ENCODE measurements around the gene SLC38A1. TPM values are rescaled to one million over a fixed set of nuclear protein-coding genes. Genes with fewer than 3 reads are reported as not detected.

The SLC38A1 gene
- polyA plus RNA-seq, 6 donors from 2014 or later, result 282 to 432 (median 343) TPM

DNA sequence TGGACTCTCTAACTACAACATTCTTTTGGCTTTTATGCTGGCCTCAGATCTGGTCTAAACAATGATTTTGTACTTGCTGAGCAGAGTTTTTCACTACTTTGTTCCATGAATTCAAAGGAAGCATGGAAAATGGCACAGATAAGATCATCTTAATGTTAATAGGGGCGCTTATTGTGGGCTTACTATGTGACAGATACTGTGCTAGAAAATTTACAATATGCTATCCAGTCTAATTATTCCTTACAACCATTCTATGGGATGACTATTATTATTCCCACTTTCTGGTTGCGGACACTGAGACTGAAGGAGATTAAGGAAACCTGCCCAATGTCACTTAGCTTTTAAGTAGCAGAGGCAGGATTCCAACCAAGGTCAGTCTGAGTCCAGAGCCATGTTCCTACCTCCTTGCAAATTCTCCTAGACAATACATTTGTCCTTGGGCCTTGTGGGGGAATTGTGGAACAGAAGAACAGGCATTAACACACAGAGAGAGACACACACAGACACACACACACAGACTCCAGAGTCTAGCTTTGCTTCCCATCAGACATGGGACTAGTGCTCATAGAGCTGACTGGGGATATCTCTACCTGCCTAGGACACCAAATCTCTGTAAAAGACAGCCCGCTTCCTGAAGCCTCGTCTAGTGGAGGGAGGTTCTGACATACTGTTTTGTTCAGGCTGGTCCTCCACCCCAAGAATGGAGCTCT, 107.7 kb downstream of the SLC38A1 start:
- Mint-ChIP-seq H3K4me3 (no peak overlapping the region), H3K4me1 (peaks cover 6 to 46% (median 34%) of the 10 kb centered on the region in 3 donors), H3K27me3 (no peaks in the 10 kb centered on the region), H3K9me3 (peaks cover 4 to 12% (median 10%) of the 10 kb centered on the region in 7 donors), H3K36me3 (peaks cover 2 to 12% of the 10 kb centered on the region in 2 donors), H3K27ac (peak overlapping the region in 1 of 6 donors; percentile 0)
- DNase-seq, result no peak
- no peak for ATAC-seq (ENCODE audit: low read depth in 2 of 2)

DNA sequence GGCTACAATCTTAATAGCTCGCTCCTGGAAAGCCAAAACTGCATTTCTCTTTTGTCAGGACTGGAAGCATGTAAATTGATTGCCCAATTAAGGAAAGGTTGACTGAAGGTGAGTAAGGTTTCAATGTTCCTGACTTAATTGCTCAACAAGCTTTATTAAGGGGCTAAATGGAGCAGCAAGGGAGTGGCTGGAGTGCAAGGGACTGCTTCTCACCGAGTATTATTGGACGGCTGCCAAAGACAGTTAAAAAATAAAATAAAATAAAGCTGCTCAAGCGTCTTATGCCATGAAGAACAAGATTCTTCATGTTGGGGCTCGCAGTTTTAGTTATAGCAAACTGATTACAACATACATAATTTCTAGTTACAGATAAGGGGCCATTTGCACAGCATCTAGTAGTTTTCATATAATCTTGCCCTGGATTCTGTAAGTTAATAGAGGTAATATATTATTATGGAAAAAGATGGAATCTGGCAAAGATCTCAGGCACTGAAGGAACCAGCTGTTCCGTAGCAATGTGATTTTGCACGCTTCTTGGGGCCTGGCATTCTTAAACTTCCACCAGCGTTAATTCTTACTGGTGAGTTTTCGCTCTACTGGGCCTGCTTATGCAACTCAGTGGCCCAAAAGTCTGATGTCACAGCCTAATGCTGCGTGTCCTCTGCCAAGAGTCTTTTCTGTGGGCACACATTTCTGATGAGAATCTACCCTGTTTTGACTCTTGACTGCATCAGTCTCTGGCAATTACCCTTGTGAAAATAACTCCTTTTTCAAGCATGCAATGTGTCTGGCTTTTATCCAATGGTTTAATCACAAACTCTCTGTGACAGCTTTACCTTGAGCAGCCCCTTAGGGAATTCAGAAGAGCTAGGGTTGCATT, 108.5 kb downstream of the SLC38A1 start:
- DNase-seq, result no peak
- Mint-ChIP-seq H3K27me3 (no peaks in the 10 kb centered on the region), H3K4me3 (peak overlapping the region in 3 of 8 donors; percentile 22 to 53 (median 51)), H3K27ac (peak overlapping the region in 5 of 6 donors; percentile 11 to 82 (median 34)), H3K9me3 (peaks cover 4 to 16% (median 13%) of the 10 kb centered on the region in 7 donors), H3K4me1 (peaks cover 6 to 46% (median 34%) of the 10 kb centered on the region in 3 donors), H3K36me3 (peaks cover 5 to 17% of the 10 kb centered on the region in 2 donors)
- ATAC-seq (ENCODE audit: low read depth in 2 of 2), result peak in 1 of 2 donors; percentile 58

DNA sequence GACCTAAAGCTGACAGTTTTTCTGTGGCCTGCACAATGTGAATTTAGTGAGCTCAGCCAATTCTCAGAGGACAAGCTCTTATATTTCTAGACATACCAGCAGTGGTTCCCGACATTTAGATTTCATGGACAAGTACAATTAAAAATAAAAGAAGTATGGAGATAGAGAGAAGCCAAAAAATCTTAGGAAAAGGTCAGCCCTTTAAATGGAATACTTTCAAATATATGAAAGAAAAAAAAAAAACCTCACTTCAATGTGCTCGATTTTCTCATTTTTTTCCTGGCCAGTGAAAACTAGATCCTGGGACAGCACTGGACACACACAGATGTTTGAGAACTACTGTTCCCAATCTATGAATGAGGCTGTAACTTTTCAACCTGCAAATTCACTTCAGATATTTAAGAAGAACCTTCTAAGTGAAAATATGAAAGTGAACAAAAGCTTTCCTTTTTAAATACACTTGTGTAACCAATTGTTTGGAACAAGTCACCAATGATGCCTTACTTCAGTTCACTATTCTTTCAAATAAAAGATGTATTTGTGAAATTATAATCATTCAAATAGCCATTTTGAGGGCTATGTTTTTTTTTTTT, 109.4 kb downstream of the SLC38A1 start:
- no peak for ATAC-seq (ENCODE audit: low read depth in 2 of 2)
- H3K9me3 Mint-ChIP-seq, result peaks cover 4 to 20% (median 13%) of the 10 kb centered on the region in 7 donors
- DNase-seq, result no peak
- peaks cover 5 to 17% of the 10 kb centered on the region in 2 donors for H3K36me3 Mint-ChIP-seq
- H3K4me1 Mint-ChIP-seq, result peaks cover 6 to 46% (median 34%) of the 10 kb centered on the region in 3 donors
- H3K27me3 Mint-ChIP-seq, result no peaks in the 10 kb centered on the region
- peak overlapping the region in 4 of 6 donors; percentile 36 to 66 (median 55) for H3K27ac Mint-ChIP-seq
- peak overlapping the region in 2 of 8 donors; percentile 22 to 65 for H3K4me3 Mint-ChIP-seq

DNA sequence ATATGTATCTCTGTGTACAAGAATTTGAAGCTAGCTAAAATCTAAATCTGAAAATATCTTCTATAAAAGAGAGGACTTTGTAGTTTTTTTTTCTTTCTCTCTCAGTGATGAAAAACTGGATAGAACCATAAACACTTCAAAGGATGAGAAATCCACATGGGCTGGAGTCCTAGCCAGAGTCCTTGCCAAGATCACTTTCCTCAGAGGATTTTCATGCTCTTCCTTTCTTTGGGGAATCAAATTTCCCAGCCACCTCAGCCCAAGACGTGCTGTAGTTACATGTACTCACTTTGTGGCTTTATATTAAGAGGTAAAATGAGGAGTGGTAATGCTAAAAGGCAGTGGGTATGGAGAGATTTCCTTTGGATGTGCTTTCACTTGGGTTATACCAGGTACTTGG, 110.3 kb downstream of the SLC38A1 start:
- Mint-ChIP-seq H3K4me3 (no peak overlapping the region), H3K27me3 (no peaks in the 10 kb centered on the region), H3K9me3 (peaks cover 4 to 20% (median 13%) of the 10 kb centered on the region in 7 donors), H3K4me1 (peaks cover 6 to 48% (median 34%) of the 10 kb centered on the region in 3 donors), H3K36me3 (peaks cover 5 to 17% of the 10 kb centered on the region in 2 donors), H3K27ac (peak overlapping the region in 1 of 6 donors; percentile 66)
- DNase-seq, result no peak
- no peak for ATAC-seq (ENCODE audit: low read depth in 2 of 2)

DNA sequence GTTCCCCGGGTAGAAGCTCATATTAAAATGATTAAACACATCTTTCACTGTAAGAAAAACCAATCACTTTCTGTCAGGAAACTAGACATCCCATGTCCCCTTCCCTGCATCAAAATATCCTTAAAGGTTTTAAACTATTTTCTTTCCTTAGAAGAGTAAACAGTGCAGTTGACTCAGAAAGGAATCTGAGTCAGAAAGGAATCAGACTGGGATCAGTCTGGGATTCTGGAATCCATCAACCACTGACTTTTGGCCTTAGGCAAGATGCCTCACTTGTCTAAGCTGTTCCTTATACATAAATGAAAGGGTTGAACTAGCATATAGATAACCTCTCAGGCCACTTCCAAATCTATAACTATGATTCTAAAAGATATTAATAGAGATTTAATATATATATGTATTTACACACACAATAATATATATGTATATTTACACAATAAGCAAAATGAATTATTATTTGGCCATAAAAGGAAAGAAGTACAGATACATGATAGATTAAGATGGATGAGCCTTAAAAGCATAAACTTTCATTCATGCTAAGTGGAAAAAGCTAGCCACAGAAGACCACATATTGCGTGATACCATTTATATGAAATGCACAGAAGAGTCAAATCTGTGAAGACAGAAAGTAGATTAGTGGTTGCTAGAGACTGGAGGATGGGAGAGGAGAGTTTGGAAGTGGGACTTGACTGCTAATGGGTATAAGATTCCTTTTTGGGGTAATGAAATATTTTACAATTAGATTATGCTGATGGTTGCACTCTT, 114.4 kb downstream of the SLC38A1 start:
- no peak for DNase-seq
- no peak overlapping the region for H3K4me3 Mint-ChIP-seq
- no peak for ATAC-seq (ENCODE audit: low read depth in 2 of 2)
- H3K9me3 Mint-ChIP-seq, result peaks cover 4 to 20% (median 11%) of the 10 kb centered on the region in 7 donors
- peaks cover 13 to 37% (median 32%) of the 10 kb centered on the region in 3 donors for H3K4me1 Mint-ChIP-seq
- peak overlapping the region in 2 of 6 donors; percentile 7 to 36 for H3K27ac Mint-ChIP-seq
- H3K36me3 Mint-ChIP-seq, result peaks cover 5 to 17% of the 10 kb centered on the region in 2 donors
- H3K27me3 Mint-ChIP-seq, result no peaks in the 10 kb centered on the region

DNA sequence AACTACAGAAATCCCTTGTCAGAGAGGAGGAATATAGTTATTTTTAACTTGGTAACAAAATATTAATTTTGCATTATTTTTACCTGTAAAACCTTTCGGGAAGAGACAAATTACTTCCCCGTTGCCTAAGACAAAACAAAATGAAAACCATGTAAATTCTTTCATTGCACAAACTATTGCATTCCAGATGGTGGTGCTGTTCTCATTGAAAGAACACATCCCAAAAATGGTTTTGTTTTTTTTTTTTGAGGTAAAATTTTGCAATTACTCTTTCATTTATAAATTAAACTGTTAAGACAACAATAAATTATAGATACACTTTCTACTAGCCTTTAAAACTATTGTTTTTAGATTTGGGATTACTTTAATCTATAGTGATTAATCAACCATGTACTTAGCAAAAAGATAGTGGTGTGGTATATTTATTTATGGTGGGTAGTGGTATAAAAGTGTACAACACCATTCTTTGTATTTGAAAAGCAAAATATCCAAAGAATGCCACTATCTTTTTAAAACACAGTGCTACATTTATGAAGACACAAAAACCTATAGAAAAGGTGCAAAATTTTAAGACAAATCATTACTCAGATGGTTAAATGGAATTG, 115.5 kb downstream of the SLC38A1 start:
- peaks cover 4 to 20% (median 11%) of the 10 kb centered on the region in 7 donors for H3K9me3 Mint-ChIP-seq
- no peaks in the 10 kb centered on the region for H3K27me3 Mint-ChIP-seq
- peaks cover 5 to 17% of the 10 kb centered on the region in 2 donors for H3K36me3 Mint-ChIP-seq
- ATAC-seq (ENCODE audit: low read depth in 2 of 2) (no peak), DNase-seq (peak; percentile 26)
- no peak overlapping the region for H3K4me3 Mint-ChIP-seq
- peaks cover 13 to 26% (median 24%) of the 10 kb centered on the region in 3 donors for H3K4me1 Mint-ChIP-seq
- no peak overlapping the region for H3K27ac Mint-ChIP-seq

DNA sequence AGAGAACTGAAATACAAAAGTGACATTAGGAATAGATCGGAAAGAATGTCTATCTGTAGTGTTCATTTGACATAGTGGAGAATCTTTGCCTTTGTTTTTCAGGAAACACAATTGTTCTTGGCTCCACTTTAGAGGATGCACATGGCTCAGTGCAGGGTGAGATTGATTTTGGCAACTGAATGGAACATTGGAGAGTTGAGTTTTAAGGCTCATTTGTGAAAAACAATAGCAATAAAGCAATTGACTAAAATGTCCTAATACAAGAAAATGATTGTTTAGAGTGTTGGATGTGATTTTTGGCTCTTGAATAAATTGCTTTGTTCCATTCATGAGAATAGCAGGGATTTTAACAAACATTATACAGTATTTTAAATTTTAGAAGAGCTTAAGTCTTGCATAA, 116.4 kb downstream of the SLC38A1 start:
- ATAC-seq (ENCODE audit: low read depth in 2 of 2), result no peak
- peaks cover 4 to 20% (median 11%) of the 10 kb centered on the region in 7 donors for H3K9me3 Mint-ChIP-seq

DNA sequence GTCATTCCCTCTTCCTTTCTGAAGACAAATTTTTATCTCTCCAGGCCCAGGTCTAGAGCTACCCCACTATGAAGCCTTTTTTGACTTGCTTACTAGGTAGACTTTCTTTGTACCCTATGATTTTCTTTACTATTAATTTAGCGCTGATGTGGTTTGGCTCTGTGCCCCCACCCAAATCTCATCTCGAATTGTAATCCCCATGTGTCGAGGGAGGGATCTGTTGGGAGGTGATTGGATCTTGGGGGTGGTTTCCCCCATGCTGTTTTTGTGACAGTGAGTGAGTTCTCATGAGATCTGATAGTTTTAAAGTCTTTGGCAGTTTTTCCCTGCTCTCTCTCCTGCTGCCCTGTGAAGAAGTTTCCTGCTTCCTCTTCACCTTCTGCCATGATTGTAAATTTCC, 118.1 kb downstream of the SLC38A1 start:
- H3K27ac Mint-ChIP-seq, result peak overlapping the region; percentile 1 to 67 (median 21)
- DNase-seq, result no peak
- H3K4me3 Mint-ChIP-seq, result peak overlapping the region in 1 of 8 donors; percentile 71
- H3K9me3 Mint-ChIP-seq, result peaks cover 0 to 5% (median 0%) of the 10 kb centered on the region in 7 donors
- ATAC-seq (ENCODE audit: low read depth in 2 of 2), result no peak
- no peaks in the 10 kb centered on the region for H3K27me3 Mint-ChIP-seq
- peaks cover 7 to 21% (median 21%) of the 10 kb centered on the region in 3 donors for H3K4me1 Mint-ChIP-seq
- H3K36me3 Mint-ChIP-seq, result peaks cover 0 to 1% of the 10 kb centered on the region in 2 donors

More for the DNA sequence above, 116.4 kb downstream of the SLC38A1 start:
- Mint-ChIP-seq H3K4me1 (peaks cover 12 to 22% (median 20%) of the 10 kb centered on the region in 3 donors), H3K4me3 (no peak overlapping the region), H3K36me3 (peaks cover 5 to 17% of the 10 kb centered on the region in 2 donors), H3K27me3 (no peaks in the 10 kb centered on the region), H3K27ac (no peak overlapping the region)
- DNase-seq, result no peak

DNA sequence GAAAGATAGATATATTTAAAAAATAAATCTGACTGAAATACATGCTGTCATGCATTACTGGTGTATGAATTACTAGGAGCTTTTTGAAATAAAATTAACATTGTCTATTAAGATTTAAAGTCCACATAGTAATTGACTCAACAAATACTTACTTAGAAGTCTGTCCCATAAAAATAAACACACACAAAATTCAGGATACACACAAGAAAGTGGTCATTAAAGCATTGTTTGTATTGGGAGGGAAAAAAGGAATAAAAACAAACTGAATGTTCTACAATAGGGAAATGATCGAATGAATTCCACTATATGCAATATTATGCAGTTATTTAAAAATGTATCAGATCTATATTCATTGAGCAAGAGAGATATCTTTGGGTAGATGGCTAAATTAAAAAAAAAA, 118.9 kb downstream of the SLC38A1 start:
- Mint-ChIP-seq H3K36me3 (no peaks in the 10 kb centered on the region), H3K27ac (peak overlapping the region in 2 of 6 donors; percentile 5 to 13), H3K27me3 (no peaks in the 10 kb centered on the region), H3K4me3 (no peak overlapping the region), H3K9me3 (peaks cover 0 to 2% (median 0%) of the 10 kb centered on the region in 7 donors), H3K4me1 (peaks cover 7 to 21% (median 21%) of the 10 kb centered on the region in 3 donors)
- ATAC-seq (ENCODE audit: low read depth in 2 of 2) (no peak), DNase-seq (no peak)

DNA sequence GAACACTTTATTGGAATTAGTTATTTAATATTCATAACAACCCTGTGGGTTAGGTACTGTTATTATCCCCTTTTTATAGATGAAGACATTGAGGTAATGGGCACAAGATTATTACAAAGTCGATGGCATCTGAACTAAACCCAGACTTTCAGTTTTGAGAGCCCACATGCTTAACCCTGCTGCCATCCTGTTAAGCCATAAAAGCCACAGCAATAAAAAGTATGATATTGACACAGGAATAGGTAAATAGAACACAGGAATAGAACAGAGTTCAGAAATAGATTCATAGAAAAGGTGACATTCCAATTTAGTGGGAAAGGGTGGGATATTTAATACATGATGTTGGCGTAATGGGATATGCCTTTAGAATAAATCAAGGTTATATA, 119.8 kb downstream of the SLC38A1 start:
- H3K4me1 Mint-ChIP-seq, result peaks cover 7 to 21% (median 21%) of the 10 kb centered on the region in 3 donors
- no peak for DNase-seq
- no peak for ATAC-seq (ENCODE audit: low read depth in 2 of 2)
- no peaks in the 10 kb centered on the region for H3K27me3 Mint-ChIP-seq
- H3K27ac Mint-ChIP-seq, result no peak overlapping the region
- no peaks in the 10 kb centered on the region for H3K36me3 Mint-ChIP-seq
- H3K4me3 Mint-ChIP-seq, result no peak overlapping the region
- H3K9me3 Mint-ChIP-seq, result no peaks in the 10 kb centered on the region

DNA sequence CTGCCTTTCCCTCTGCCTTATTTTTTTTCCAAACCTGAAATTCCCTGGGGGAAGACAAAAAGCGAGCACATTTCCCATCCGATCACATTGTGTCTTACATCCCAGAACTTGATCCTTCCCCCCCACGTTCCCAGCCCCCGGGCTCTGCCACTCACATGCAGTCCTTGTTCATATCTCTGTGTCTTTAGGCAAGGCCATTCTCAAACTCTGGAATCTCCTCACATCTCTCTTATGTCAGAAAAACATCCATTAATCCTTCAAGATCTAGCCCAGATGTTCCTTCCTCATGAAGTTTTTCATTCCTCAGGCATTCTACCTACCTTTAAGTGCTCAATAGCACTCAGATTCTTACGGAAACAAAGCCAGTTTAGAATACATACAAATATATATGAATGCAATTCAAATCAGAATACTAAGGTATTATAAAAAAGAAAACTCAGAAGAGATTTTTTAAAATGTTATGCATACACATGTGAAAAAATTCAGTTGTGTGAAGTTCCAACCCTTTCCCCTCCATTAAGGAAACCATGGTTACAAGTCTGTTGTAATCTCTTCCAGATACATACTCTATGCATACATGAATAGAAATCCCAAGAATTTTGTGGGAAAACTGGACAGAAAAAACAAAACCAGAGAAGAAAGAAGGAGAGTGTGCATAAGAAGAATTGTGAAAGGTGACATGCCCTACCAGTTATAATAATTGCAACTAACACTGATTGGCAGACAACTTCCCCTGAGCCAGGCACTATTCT, 120.3 kb downstream of the SLC38A1 start:
- Mint-ChIP-seq H3K4me1 (peaks cover 7 to 21% (median 20%) of the 10 kb centered on the region in 3 donors), H3K36me3 (no peaks in the 10 kb centered on the region), H3K4me3 (no peak overlapping the region), H3K27ac (peak overlapping the region in 3 of 6 donors; percentile 1 to 85 (median 47)), H3K9me3 (no peaks in the 10 kb centered on the region), H3K27me3 (no peaks in the 10 kb centered on the region)
- DNase-seq (no peak), ATAC-seq (ENCODE audit: low read depth in 2 of 2) (no peak)

DNA sequence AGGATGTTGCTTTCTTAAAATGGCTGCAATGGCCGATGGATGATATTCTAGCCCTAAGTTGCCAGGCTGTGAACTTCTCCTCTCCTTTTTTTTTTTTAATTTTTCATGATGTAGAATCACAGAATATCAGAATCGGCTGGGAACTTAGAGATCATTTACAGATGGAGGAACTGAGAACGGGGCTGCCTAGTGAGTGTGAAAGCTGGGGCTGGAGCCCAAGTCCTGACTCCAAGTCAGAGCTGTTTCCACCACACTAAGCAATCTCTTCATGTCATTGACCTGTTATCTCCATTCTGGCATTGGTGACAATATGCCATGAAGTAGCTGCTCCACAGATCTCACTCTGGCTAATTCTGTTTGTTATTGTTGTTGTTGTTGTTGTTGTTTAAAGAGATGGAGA, 121.7 kb downstream of the SLC38A1 start:
- peaks cover 7 to 25% (median 17%) of the 10 kb centered on the region in 3 donors for H3K4me1 Mint-ChIP-seq
- peak overlapping the region in 1 of 6 donors; percentile 53 for H3K27ac Mint-ChIP-seq
- no peak overlapping the region for H3K4me3 Mint-ChIP-seq
- no peaks in the 10 kb centered on the region for H3K36me3 Mint-ChIP-seq
- DNase-seq (no peak), ATAC-seq (ENCODE audit: low read depth in 2 of 2) (no peak)
- no peaks in the 10 kb centered on the region for H3K9me3 Mint-ChIP-seq
- H3K27me3 Mint-ChIP-seq, result peaks cover 0 to 9% (median 5%) of the 10 kb centered on the region in 3 donors
